Measurements from ENCODE around the gene ZBTB16.

The ZBTB16 gene

GRCh38 chr11:114124601-114125144 lies 65.2 kb downstream of the ZBTB16 start:
- Histone ChIP-seq H3K36me3 (ENCODE audit: control insufficient read depth, insufficient read depth, low read length) (no peaks in the 10 kb centered on the region), H3K27me3 (replicated peaks; ENCODE audit: control insufficient read depth, insufficient read depth, low read length) (no peaks in the 10 kb centered on the region; the same call in none of the 2 replicates), H3K4me3 (replicated peaks; ENCODE audit: low read depth, low read length) (no peak overlapping the region)
- TF ChIP-seq CTCF (IDR thresholded peaks at IDR 0.05; ENCODE audit: insufficient read depth, low read length, poor library complexity, severe bottlenecking), result no peak
- no peak for DNase-seq (ENCODE audit: extremely low read depth, insufficient read length)

GRCh38 chr11:114125531-114125930 lies 66.0 kb downstream of the ZBTB16 start:
- Histone ChIP-seq H3K36me3 (ENCODE audit: control insufficient read depth, insufficient read depth, low read length) (no peaks in the 10 kb centered on the region), H3K4me3 (replicated peaks; ENCODE audit: low read depth, low read length) (no peak overlapping the region), H3K27me3 (replicated peaks; ENCODE audit: control insufficient read depth, insufficient read depth, low read length) (no peaks in the 10 kb centered on the region; the same call in none of the 2 replicates)
- DNase-seq (ENCODE audit: extremely low read depth, insufficient read length), result no peak
- TF ChIP-seq CTCF (IDR thresholded peaks at IDR 0.05; ENCODE audit: insufficient read depth, low read length, poor library complexity, severe bottlenecking), result no peak

GRCh38 chr11:114125959-114126358 lies 66.4 kb downstream of the ZBTB16 start:
- no peaks in the 10 kb centered on the region for H3K36me3 ChIP-seq (ENCODE audit: control insufficient read depth, insufficient read depth, low read length)
- no peak for TF ChIP-seq CTCF (IDR thresholded peaks at IDR 0.05; ENCODE audit: insufficient read depth, low read length, poor library complexity, severe bottlenecking)
- no peak overlapping the region for H3K4me3 ChIP-seq (replicated peaks; ENCODE audit: low read depth, low read length)
- H3K27me3 ChIP-seq (replicated peaks; ENCODE audit: control insufficient read depth, insufficient read depth, low read length), result no peaks in the 10 kb centered on the region; the same call in none of the 2 replicates
- no peak for DNase-seq (ENCODE audit: extremely low read depth, insufficient read length)

- DNase-seq (ENCODE audit: extremely low read depth, insufficient read length), result no peak
- no peaks in the 10 kb centered on the region; the same call in none of the 2 replicates for H3K27me3 ChIP-seq (replicated peaks; ENCODE audit: control insufficient read depth, insufficient read depth, low read length)
- H3K36me3 ChIP-seq (ENCODE audit: control insufficient read depth, insufficient read depth, low read length), result no peaks in the 10 kb centered on the region
- no peak for TF ChIP-seq CTCF (IDR thresholded peaks at IDR 0.05; ENCODE audit: insufficient read depth, low read length, poor library complexity, severe bottlenecking)
- no peak overlapping the region for H3K4me3 ChIP-seq (replicated peaks; ENCODE audit: low read depth, low read length)
Observed at GRCh38 chr11:114128399-114128798, 68.9 kb downstream of the ZBTB16 start.

- TF ChIP-seq CTCF (IDR thresholded peaks at IDR 0.05; ENCODE audit: insufficient read depth, low read length, poor library complexity, severe bottlenecking), result no peak
- DNase-seq (ENCODE audit: extremely low read depth, insufficient read length), result no peak
- no peaks in the 10 kb centered on the region; the same call in none of the 2 replicates for H3K27me3 ChIP-seq (replicated peaks; ENCODE audit: control insufficient read depth, insufficient read depth, low read length)
- no peaks in the 10 kb centered on the region for H3K36me3 ChIP-seq (ENCODE audit: control insufficient read depth, insufficient read depth, low read length)
- H3K4me3 ChIP-seq (replicated peaks; ENCODE audit: low read depth, low read length), result no peak overlapping the region
Observed at GRCh38 chr11:114129142-114129541, 69.6 kb downstream of the ZBTB16 start.

- Histone ChIP-seq H3K4me3 (replicated peaks; ENCODE audit: low read depth, low read length) (no peak overlapping the region), H3K27me3 (replicated peaks; ENCODE audit: control insufficient read depth, insufficient read depth, low read length) (no peaks in the 10 kb centered on the region; the same call in none of the 2 replicates), H3K36me3 (ENCODE audit: control insufficient read depth, insufficient read depth, low read length) (no peaks in the 10 kb centered on the region)
- DNase-seq (ENCODE audit: extremely low read depth, insufficient read length), result no peak
- no peak for TF ChIP-seq CTCF (IDR thresholded peaks at IDR 0.05; ENCODE audit: insufficient read depth, low read length, poor library complexity, severe bottlenecking)
Observed at GRCh38 chr11:114129699-114130098, 70.2 kb downstream of the ZBTB16 start.
